SK-N-SH (cell line): ENCODE results near the gene PPP3R1. TPM values are rescaled to one million over a fixed set of nuclear protein-coding genes. Genes with fewer than 3 reads are reported as not detected.
A peak's percentile ranks its signal among the peaks of the same experiment; 100 is the strongest.

Experiments used
- CTCF ChIA-PET: fragments of 300-600, 350-600 bp; formaldehyde crosslinking; extraction: SDS; loops from one replicate; lab custom pipeline; 2021; lab: Yijun Ruan, JAX
- POLR2A ChIA-PET: fragments of 350-600 bp; sonication (Branson Sonifier 250); formaldehyde crosslinking; extraction: SDS; loops from one replicate; lab custom pipeline; 2020; ENCODE audit warnings: antibody characterized with exemption, inconsistent platforms; lab: Yijun Ruan, JAX
- DNase-seq: peaks from one replicate; pipeline ENCODE4 v3.0.0; 2012
- H2AFZ ChIP-seq: fragments of 200-600 bp; sonication (generic); 2 replicates; pipeline ENCODE4 v1.8.1; 2016; ENCODE audit warnings: antibody characterized with exemption, mild to moderate bottlenecking, low read depth
- H3F3A ChIP-seq: fragments of 200-600 bp; sonication (generic); replicated peaks from 2 replicates; pipeline ENCODE3; 2016; ENCODE audit warnings: antibody characterized with exemption, mild to moderate bottlenecking; ENCODE audit not compliant: insufficient read depth
- H3K27ac ChIP-seq, 2 experiments: fragments of 200-500 bp in 1 of 2; fragments of 200-600 bp in 1 of 2; sonication (Bioruptor generic) in 1 of 2; sonication (generic), shearing (Covaris generic) in 1 of 2; 2 replicates each; pipeline versions ENCODE4 v1.5.1 to v1.6.1; 2014 to 2016; ENCODE audit warnings: low read depth in 2 of 2, inconsistent platforms in 1 of 2, low read length in 1 of 2, mild to moderate bottlenecking in 1 of 2, mixed read lengths in 1 of 2
- H3K27me3 ChIP-seq: fragments of 200-600 bp; sonication (generic), shearing (Covaris generic); 2 replicates; pipeline ENCODE4 v1.6.1; 2016; ENCODE audit warnings: mixed run types; ENCODE audit not compliant: insufficient read depth
- H3K36me3 ChIP-seq, 2 experiments: fragments of 200-500 bp in 1 of 2; fragments of 200-600 bp in 1 of 2; sonication (Bioruptor generic) in 1 of 2; sonication (generic) in 1 of 2; replicated peaks in 1 of 2; 2 replicates each; pipeline versions ENCODE3 to v1.5.1; 2014 to 2016; ENCODE audit warnings: low read length in 1 of 2, mild to moderate bottlenecking in 1 of 2; ENCODE audit not compliant: insufficient read depth in 2 of 2, control insufficient read depth in 1 of 2
- H3K4me1 ChIP-seq, 2 experiments: fragments of 200-500 bp in 1 of 2; fragments of 200-600 bp in 1 of 2; sonication (Bioruptor generic) in 1 of 2; sonication (generic), shearing (Covaris generic) in 1 of 2; 2 replicates each; pipeline versions ENCODE4 v1.5.1 to v1.6.1; 2014 to 2016; ENCODE audit warnings: low read depth in 1 of 2, low read length in 1 of 2, mixed run types in 1 of 2; ENCODE audit not compliant: insufficient read depth in 2 of 2, control insufficient read depth in 1 of 2
- H3K4me2 ChIP-seq: fragments of 200-600 bp; sonication (generic), shearing (Covaris generic); 2 replicates; pipeline ENCODE4 v1.6.1; 2017; ENCODE audit warnings: mixed run types
- H3K4me3 ChIP-seq, 2 experiments: fragments of 200-500 bp in 1 of 2; fragments of 200-600 bp in 1 of 2; sonication (Bioruptor generic) in 1 of 2; sonication (generic), shearing (Covaris generic) in 1 of 2; 2 replicates each; pipeline versions ENCODE4 v1.5.1 to v1.8.1; 2014 to 2016; ENCODE audit warnings: low read depth in 2 of 2, inconsistent platforms in 1 of 2, low read length in 1 of 2, mild to moderate bottlenecking in 1 of 2, mixed read lengths in 1 of 2, moderate library complexity in 1 of 2
- H3K79me2 ChIP-seq: fragments of 200-600 bp; sonication (generic); 2 replicates; pipeline ENCODE4 v1.8.1; 2017; ENCODE audit warnings: mild to moderate bottlenecking; ENCODE audit not compliant: insufficient read depth
- H3K9ac ChIP-seq: fragments of 200-600 bp; sonication (generic); 2 replicates; pipeline ENCODE4 v1.6.1; 2017; ENCODE audit warnings: mixed run types
- H3K9me2 ChIP-seq: fragments of 200-600 bp; sonication (generic); 2 replicates; pipeline ENCODE4 v1.6.1; 2017; ENCODE audit warnings: mixed run types
- H3K9me3 ChIP-seq: fragments of 200-600 bp; sonication (generic); 2 replicates; pipeline ENCODE4 v1.6.1; 2017; ENCODE audit warnings: mixed run types, mild to moderate bottlenecking, moderate library complexity
- H4K20me1 ChIP-seq: fragments of 200-600 bp; sonication (generic); 2 replicates; pipeline ENCODE4 v1.6.1; 2017; ENCODE audit warnings: mild to moderate bottlenecking, mixed run types; ENCODE audit not compliant: insufficient read depth
- CHD2 ChIP-seq: fragments of 150-350 bp; IDR thresholded peaks from 2 replicates; pipeline ENCODE4 v1.6.1; 2018; ENCODE audit warnings: low read length; ENCODE audit not compliant: partially characterized antibody
- CTCF ChIP-seq: fragments of 200-600 bp; sonication (generic); IDR thresholded peaks from 2 replicates; pipeline ENCODE4 v1.6.1; 2017; ENCODE audit warnings: antibody characterized with exemption, mild to moderate bottlenecking, moderate library complexity
- FOSL2 ChIP-seq: IDR thresholded peaks from 2 replicates; pipeline ENCODE4 v1.4.0; 2012; ENCODE audit warnings: low read depth, mild to moderate bottlenecking, moderate library complexity, borderline replicate concordance
- FOXJ3 ChIP-seq: sonication (generic); formaldehyde crosslinking; IDR thresholded peaks from 2 replicates; pipeline ENCODE4 v1.5.1; 2020; ENCODE audit warnings: mild to moderate bottlenecking, missing genetic modification reagents
- FOXM1 ChIP-seq: IDR thresholded peaks from 2 replicates; pipeline ENCODE4 v1.4.0; 2012; ENCODE audit warnings: low read depth, mild to moderate bottlenecking
- GABPA ChIP-seq: IDR thresholded peaks from 2 replicates; pipeline ENCODE4 v1.4.0; 2012; ENCODE audit warnings: low read depth, mild to moderate bottlenecking
- MEF2A ChIP-seq: IDR thresholded peaks from 2 replicates; pipeline ENCODE4 v1.4.0; 2012; ENCODE audit warnings: low read depth, borderline replicate concordance
- MXI1 ChIP-seq: IDR thresholded peaks from 2 replicates; pipeline ENCODE4 v1.6.1; 2012; ENCODE audit warnings: mild to moderate bottlenecking, low read depth, low read length, improper control_type of control experiment
- NFIC ChIP-seq: IDR thresholded peaks from 2 replicates; pipeline ENCODE4 v1.4.0; 2012; ENCODE audit warnings: borderline replicate concordance
- NRF1 ChIP-seq: IDR thresholded peaks from 2 replicates; pipeline ENCODE4 v1.6.1; 2012; ENCODE audit warnings: low read depth, mild to moderate bottlenecking, low read length
- POLR2AphosphoS5 ChIP-seq: IDR thresholded peaks from 2 replicates; pipeline ENCODE4 v1.6.1; 2012; ENCODE audit warnings: low read depth, low read length
- RAD21 ChIP-seq: IDR thresholded peaks from 2 replicates; pipeline ENCODE4 v1.6.1; 2012; ENCODE audit warnings: mild to moderate bottlenecking, low read length
- SIN3A ChIP-seq: IDR thresholded peaks from 2 replicates; pipeline ENCODE4 v1.6.1; 2012; ENCODE audit warnings: low read depth, mild to moderate bottlenecking, low read length, moderate library complexity, borderline replicate concordance
- SMC3 ChIP-seq: IDR thresholded peaks from 2 replicates; pipeline ENCODE4 v1.6.1; 2012; ENCODE audit warnings: low read depth, low read length, improper control_type of control experiment
- TCF12 ChIP-seq: IDR thresholded peaks from 2 replicates; pipeline ENCODE4 v1.4.0; 2012
- TEAD4 ChIP-seq: IDR thresholded peaks from 2 replicates; pipeline ENCODE4 v1.4.0; 2012; ENCODE audit warnings: mild to moderate bottlenecking, borderline replicate concordance; ENCODE audit not compliant: insufficient read depth
- WGBS: methylation state at CpG from one replicate; pipeline ENCODE4 v1.1.6; 2017; ENCODE audit warnings: low lambda C conversion rate; 5-methylcytosine and 5-hydroxymethylcytosine counted together
- polyA plus RNA-seq, 3 experiments: library from polyadenylated mRNA; depleted of rRNA; stranded (reverse); fragments of >200 nt; gene quantifications; 2 replicates each; pipeline ENCODE4 v1.2.3, GENCODE V29; 2012
- TF ChIP-seq, protein P1 (sequence below): IDR thresholded peaks from 2 replicates; pipeline ENCODE4 v1.6.1; 2012; ENCODE audit warnings: mild to moderate bottlenecking, low read depth, low read length, moderate library complexity
- TF ChIP-seq, protein P2 (sequence below): IDR thresholded peaks from 2 replicates; pipeline ENCODE4 v1.4.0; 2012; ENCODE audit warnings: low read depth, borderline replicate concordance

PPP3R1 gene
- polyA plus RNA-seq, 1 of the 3 experiments (the other 2 are of a cell fraction), result 12.0 TPM

DNA sequence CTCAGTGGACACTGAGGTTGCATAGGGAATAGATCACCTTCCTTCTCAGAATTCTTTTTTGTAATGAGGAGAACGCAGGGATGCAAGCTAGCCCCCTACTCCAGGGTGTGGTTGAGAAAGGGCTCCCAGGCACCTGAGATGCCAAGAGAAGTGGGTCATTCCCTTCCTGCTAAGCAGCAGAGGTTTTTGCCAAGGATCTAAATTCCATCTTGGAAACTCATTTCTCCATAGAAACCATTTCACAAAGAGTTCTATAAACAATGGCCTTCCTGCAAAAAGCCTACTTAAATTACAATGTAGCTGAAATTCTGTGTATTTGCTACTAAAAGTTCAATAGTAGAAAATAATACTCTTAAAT, 3.7 kb upstream of the PPP3R1 start:
- peaks cover 30% of the 10 kb centered on the region for H3K79me2 ChIP-seq
- peaks cover 29% of the 10 kb centered on the region for H3F3A ChIP-seq
- no peaks in the 10 kb centered on the region for H3K27me3 ChIP-seq
- peak overlapping the region in 1 of 2 experiments; percentile 60; a peak in 2 of 4 replicates for H3K27ac ChIP-seq
- no peaks in the 10 kb centered on the region for H3K9me3 ChIP-seq
- H3K9ac ChIP-seq, result peak overlapping the region; percentile 45; the same call in 1 of the 2 replicates
- ChIA-PET CTCF (interaction anchor here (0.6 to 2.0 kb wide), 4 partner anchors 26 to 134 kb away, joined by 3 to 11 read pairs (median 3); no protein-coding TSS in a partner anchor), POLR2A (no interaction called here)
- no peak for DNase-seq
- H2AFZ ChIP-seq, result no peak overlapping the region
- H3K36me3 ChIP-seq, result no peaks in the 10 kb centered on the region
- H3K4me2 ChIP-seq, result peak overlapping the region; percentile 77
- H4K20me1 ChIP-seq, result no peaks in the 10 kb centered on the region
- no peaks in the 10 kb centered on the region for H3K9me2 ChIP-seq
- peaks cover 4 to 33% of the 10 kb centered on the region in 2 experiments; a peak in 3 of 4 replicates for H3K4me1 ChIP-seq
- 100% methylated on average over 1 of the region's 1 CpG for WGBS
- TF ChIP-seq, protein P1, sequence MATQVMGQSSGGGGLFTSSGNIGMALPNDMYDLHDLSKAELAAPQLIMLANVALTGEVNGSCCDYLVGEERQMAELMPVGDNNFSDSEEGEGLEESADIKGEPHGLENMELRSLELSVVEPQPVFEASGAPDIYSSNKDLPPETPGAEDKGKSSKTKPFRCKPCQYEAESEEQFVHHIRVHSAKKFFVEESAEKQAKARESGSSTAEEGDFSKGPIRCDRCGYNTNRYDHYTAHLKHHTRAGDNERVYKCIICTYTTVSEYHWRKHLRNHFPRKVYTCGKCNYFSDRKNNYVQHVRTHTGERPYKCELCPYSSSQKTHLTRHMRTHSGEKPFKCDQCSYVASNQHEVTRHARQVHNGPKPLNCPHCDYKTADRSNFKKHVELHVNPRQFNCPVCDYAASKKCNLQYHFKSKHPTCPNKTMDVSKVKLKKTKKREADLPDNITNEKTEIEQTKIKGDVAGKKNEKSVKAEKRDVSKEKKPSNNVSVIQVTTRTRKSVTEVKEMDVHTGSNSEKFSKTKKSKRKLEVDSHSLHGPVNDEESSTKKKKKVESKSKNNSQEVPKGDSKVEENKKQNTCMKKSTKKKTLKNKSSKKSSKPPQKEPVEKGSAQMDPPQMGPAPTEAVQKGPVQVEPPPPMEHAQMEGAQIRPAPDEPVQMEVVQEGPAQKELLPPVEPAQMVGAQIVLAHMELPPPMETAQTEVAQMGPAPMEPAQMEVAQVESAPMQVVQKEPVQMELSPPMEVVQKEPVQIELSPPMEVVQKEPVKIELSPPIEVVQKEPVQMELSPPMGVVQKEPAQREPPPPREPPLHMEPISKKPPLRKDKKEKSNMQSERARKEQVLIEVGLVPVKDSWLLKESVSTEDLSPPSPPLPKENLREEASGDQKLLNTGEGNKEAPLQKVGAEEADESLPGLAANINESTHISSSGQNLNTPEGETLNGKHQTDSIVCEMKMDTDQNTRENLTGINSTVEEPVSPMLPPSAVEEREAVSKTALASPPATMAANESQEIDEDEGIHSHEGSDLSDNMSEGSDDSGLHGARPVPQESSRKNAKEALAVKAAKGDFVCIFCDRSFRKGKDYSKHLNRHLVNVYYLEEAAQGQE, result no peak
- TF ChIP-seq NFIC (peak; percentile 32; the same call in 1 of the 2 replicates), GABPA (no peak), SIN3A (no peak), FOXM1 (no peak)
- TF ChIP-seq, all 33 proteins: peak for 1
- H3K4me3 ChIP-seq, result no peak overlapping the region

GRCh38 chr2:68253219-68254068, 1.1 kb upstream of the PPP3R1 start:
- peak overlapping the region; percentile 80 for H2AFZ ChIP-seq
- peak overlapping the region; percentile 92 to 95 for H3K27ac ChIP-seq
- peaks cover 17 to 36% of the 10 kb centered on the region in 2 experiments for H3K4me1 ChIP-seq
- no peaks in the 10 kb centered on the region for H3K9me2 ChIP-seq
- 3% methylated on average over 15 of the region's 15 CpGs for WGBS
- peaks cover 57% of the 10 kb centered on the region for H3K79me2 ChIP-seq
- peak; percentile 30 for DNase-seq
- ChIA-PET POLR2A (interaction anchor here (0.8 kb wide), 1 partner anchor 85 kb away, joined by 3 read pairs; no protein-coding TSS in a partner anchor), CTCF (interaction anchor here (0.6 to 2.4 kb wide), 6 partner anchors 9 to 131 kb away, joined by 3 to 12 read pairs (median 4); no protein-coding TSS in a partner anchor)
- peaks cover 4 to 8% of the 10 kb centered on the region in 2 experiments for H3K36me3 ChIP-seq
- peak overlapping the region; percentile 89 to 95 for H3K4me3 ChIP-seq
- H3K27me3 ChIP-seq, result no peaks in the 10 kb centered on the region
- peak overlapping the region; percentile 91 for H3K9ac ChIP-seq
- H3K4me2 ChIP-seq, result peak overlapping the region; percentile 73
- no peaks in the 10 kb centered on the region for H3K9me3 ChIP-seq
- peaks cover 30% of the 10 kb centered on the region for H3F3A ChIP-seq
- H4K20me1 ChIP-seq, result peaks cover 26% of the 10 kb centered on the region
- TF ChIP-seq SMC3 (no peak), TCF12 (no peak), RAD21 (no peak), TEAD4 (no peak), CHD2 (no peak), POLR2AphosphoS5 (no peak), MXI1 (no peak), FOSL2 (no peak), NFIC (no peak), FOXJ3 (CRISPR knock-in tag) (no peak), CTCF (no peak), NRF1 (no peak), MEF2A (no peak)
- TF ChIP-seq, protein P2, sequence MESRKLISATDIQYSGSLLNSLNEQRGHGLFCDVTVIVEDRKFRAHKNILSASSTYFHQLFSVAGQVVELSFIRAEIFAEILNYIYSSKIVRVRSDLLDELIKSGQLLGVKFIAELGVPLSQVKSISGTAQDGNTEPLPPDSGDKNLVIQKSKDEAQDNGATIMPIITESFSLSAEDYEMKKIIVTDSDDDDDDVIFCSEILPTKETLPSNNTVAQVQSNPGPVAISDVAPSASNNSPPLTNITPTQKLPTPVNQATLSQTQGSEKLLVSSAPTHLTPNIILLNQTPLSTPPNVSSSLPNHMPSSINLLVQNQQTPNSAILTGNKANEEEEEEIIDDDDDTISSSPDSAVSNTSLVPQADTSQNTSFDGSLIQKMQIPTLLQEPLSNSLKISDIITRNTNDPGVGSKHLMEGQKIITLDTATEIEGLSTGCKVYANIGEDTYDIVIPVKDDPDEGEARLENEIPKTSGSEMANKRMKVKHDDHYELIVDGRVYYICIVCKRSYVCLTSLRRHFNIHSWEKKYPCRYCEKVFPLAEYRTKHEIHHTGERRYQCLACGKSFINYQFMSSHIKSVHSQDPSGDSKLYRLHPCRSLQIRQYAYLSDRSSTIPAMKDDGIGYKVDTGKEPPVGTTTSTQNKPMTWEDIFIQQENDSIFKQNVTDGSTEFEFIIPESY, result no peak
